Ovary (tissue), 3 donors: Measurements from ENCODE around the gene RHOB.

ENCODE experiments used
- CTCF ChIP-seq, 3 donors: fragments of 450-650 bp in 2 of 3; fragments of 200-600 bp in 1 of 3; IDR thresholded peaks; one replicate each; pipeline versions ENCODE4 v1.5.1 to v1.8.0; 2016 to 2022; ENCODE audit warnings: antibody characterized with exemption in 3 of 3, mild to moderate bottlenecking in 1 of 3
- EP300 ChIP-seq: sonication (generic); formaldehyde crosslinking; IDR thresholded peaks from one replicate; pipeline ENCODE4 v1.6.1; 2017; ENCODE audit warnings: antibody characterized with exemption
- POLR2A ChIP-seq: fragments of 450-650 bp; IDR thresholded peaks from one replicate; pipeline ENCODE4 v1.6.1; 2017; ENCODE audit warnings: antibody characterized with exemption, mild to moderate bottlenecking, moderate library complexity
- donor health status: DM: no; HTN: no; CAD: no.

- no peak for TF ChIP-seq CTCF (IDR thresholded peaks at IDR 0.05)
- no peak for TF ChIP-seq EP300
- TF ChIP-seq POLR2A: no peak
These were observed 14.2 kb upstream of the RHOB start for GRCh38 chr2:20432714-20433113.
